ENCODE data around the gene SLC22A12. TPM values are rescaled to one million over a fixed set of nuclear protein-coding genes. Genes with fewer than 3 reads are reported as not detected.
A peak's percentile ranks its signal among the peaks of the same experiment; 100 is the strongest.

SLC22A12 gene
- total RNA-seq, 1 donor from 2014 or later = not detected

DNA sequence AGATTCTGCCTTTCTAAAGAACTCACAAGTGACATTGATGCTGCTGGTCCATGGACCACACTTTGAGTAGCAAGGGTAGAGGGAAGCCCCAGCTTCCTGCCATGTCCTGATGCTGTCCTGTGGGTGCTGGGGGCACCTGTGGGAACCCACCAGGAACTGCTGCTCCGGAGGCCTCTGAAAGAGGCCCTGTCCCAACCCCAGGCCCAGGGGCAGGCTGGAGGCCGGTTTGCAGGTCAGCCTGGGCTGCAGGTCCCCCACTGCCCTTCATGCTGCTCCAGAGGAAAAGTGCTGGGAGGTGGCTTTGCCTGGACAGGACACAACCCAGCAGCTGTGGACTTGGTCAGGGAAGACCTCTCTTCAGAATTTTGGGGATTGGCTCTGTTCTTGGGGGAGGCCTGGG lies 44.8 kb upstream of the SLC22A12 start:
- no peak overlapping the region for H3K27ac Mint-ChIP-seq (ENCODE audit: unreplicated experiment)
- H3K27me3 Mint-ChIP-seq (ENCODE audit: low read depth) = no peaks in the 10 kb centered on the region
- DNase-seq (ENCODE audit: low read depth, low spot score) = no peak
- no peak for TF ChIP-seq CTCF (conservative IDR thresholded peaks at IDR 0.05)
- no peaks in the 10 kb centered on the region for H3K4me1 Mint-ChIP-seq
- no peaks in the 10 kb centered on the region for H3K36me3 Mint-ChIP-seq (ENCODE audit: low read depth)
- peaks cover 5% of the 10 kb centered on the region for H3K9me3 Mint-ChIP-seq
- H3K4me3 Mint-ChIP-seq = no peak overlapping the region

- Mint-ChIP-seq H3K27ac (ENCODE audit: unreplicated experiment) (no peak overlapping the region), H3K4me1 (no peaks in the 10 kb centered on the region), H3K36me3 (ENCODE audit: low read depth) (no peaks in the 10 kb centered on the region), H3K4me3 (no peak overlapping the region), H3K27me3 (ENCODE audit: low read depth) (peaks cover 1% of the 10 kb centered on the region), H3K9me3 (peaks cover 5% of the 10 kb centered on the region)
- no peak for TF ChIP-seq CTCF (conservative IDR thresholded peaks at IDR 0.05)
- DNase-seq (ENCODE audit: low read depth, low spot score) = no peak
Observed at GRCh38 chr11:64546600-64546999, 44.4 kb upstream of the SLC22A12 start.

DNA sequence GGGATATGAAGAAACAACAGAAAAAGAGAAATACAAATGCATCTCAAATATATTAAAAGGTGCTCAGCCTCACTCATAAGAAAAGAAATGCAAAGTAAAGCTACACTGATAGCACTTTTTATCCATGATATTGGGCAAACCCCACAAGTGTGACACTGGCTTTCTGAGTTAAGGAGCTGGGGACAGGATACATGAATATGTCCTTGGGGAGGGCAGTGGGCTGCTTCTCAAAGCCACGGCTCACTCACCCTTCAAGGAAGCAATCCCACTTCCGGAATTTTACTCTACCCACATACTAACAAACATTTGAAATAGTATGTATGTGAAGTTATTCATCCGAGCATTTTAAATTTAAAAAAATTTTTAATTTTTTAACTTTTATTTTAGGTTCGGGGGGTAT lies 41.1 kb upstream of the SLC22A12 start:
- Mint-ChIP-seq H3K4me1 (peaks cover 5% of the 10 kb centered on the region), H3K9me3 (peaks cover 12% of the 10 kb centered on the region), H3K4me3 (no peak overlapping the region), H3K27ac (ENCODE audit: unreplicated experiment) (no peak overlapping the region), H3K27me3 (ENCODE audit: low read depth) (peaks cover 5% of the 10 kb centered on the region), H3K36me3 (ENCODE audit: low read depth) (peaks cover 2% of the 10 kb centered on the region)
- no peak for DNase-seq (ENCODE audit: low read depth, low spot score)
- TF ChIP-seq CTCF (conservative IDR thresholded peaks at IDR 0.05) = no peak

DNA sequence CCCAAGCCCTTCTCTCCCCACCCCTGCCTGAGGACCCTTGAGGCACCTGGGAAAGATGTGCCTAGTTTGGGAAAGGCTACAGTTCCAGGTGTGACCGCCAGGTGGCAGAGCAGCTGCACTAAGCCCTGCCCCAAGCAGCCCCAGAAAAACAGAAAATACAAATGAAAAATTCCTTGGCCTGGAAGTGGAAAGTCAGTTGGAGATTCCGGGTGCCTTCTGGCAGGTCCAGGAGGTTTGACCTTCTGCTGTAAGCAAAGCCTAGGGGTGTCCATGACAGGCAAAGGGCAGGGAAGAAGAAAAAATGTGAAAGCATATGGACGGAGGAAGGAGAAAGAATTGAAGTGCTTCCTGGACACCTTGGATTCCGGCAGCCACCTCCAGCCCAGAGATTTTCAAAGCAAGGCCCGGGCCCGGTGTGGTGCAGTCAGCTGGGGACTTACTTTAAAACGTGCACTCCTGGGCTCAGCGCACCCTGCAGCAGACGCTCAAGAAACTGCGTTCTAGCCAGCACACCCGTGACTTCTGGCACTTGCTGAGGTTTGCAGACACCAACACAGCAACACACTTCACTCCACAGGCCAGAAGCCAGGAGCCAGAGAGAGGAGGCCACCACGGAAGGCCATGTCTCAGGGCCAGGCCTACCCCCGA lies 37.3 kb upstream of the SLC22A12 start:
- Mint-ChIP-seq H3K36me3 (ENCODE audit: low read depth) (peaks cover 2% of the 10 kb centered on the region), H3K4me1 (peaks cover 16% of the 10 kb centered on the region), H3K27ac (ENCODE audit: unreplicated experiment) (no peak overlapping the region), H3K9me3 (peaks cover 12% of the 10 kb centered on the region), H3K27me3 (ENCODE audit: low read depth) (peaks cover 5% of the 10 kb centered on the region), H3K4me3 (no peak overlapping the region)
- peak; percentile 71 for DNase-seq (ENCODE audit: low read depth, low spot score)
- peak; percentile 98 for TF ChIP-seq CTCF (conservative IDR thresholded peaks at IDR 0.05)

GRCh38 chr11:64556044-64556720 lies 34.8 kb upstream of the SLC22A12 start:
- H3K4me3 Mint-ChIP-seq = no peak overlapping the region
- H3K9me3 Mint-ChIP-seq = peaks cover 7% of the 10 kb centered on the region
- DNase-seq (ENCODE audit: low read depth, low spot score) = no peak
- TF ChIP-seq CTCF (conservative IDR thresholded peaks at IDR 0.05) = no peak
- H3K27ac Mint-ChIP-seq (ENCODE audit: unreplicated experiment) = no peak overlapping the region
- peaks cover 28% of the 10 kb centered on the region for H3K4me1 Mint-ChIP-seq
- peaks cover 2% of the 10 kb centered on the region for H3K36me3 Mint-ChIP-seq (ENCODE audit: low read depth)
- H3K27me3 Mint-ChIP-seq (ENCODE audit: low read depth) = peaks cover 5% of the 10 kb centered on the region
